ENCODE measurements around the gene DBNDD1.

GRCh38 chr16:90055371-90055770 is 36.1 kb upstream of the DBNDD1 start:
- TF ChIP-seq CTCF (IDR thresholded peaks at IDR 0.05) (no peak), REST (IDR thresholded peaks at IDR 0.05; ENCODE audit: insufficient read depth in 1 of 2, low read depth in 2 of 2, low read length in 1 of 2) (no peak)

Data from Panc1 (cell line).